GM13976 (cell line): ENCODE results near the gene KRT38.

Source experiments
- DNase-seq: peaks from one replicate; pipeline ENCODE4 v3.0.0; 2012; ENCODE audit warnings: low spot score
- CTCF ChIP-seq: IDR thresholded peaks from 2 replicates; pipeline ENCODE4 v1.5.1; 2012; ENCODE audit warnings: borderline replicate concordance, mild to moderate bottlenecking; ENCODE audit not compliant: insufficient read depth; ENCODE audit errors: extremely low read depth, missing control alignments, control extremely low read depth
- in situ Hi-C: fragments of 300-500 bp; cut with MboI; formaldehyde crosslinking; loops from one replicate; pipeline ENCODE4 v1.12.0; 2022; ENCODE audit warnings: low sequenced_read_pairs, mixed read lengths, inconsistent platforms; ENCODE audit not compliant: unreplicated experiment

The KRT38 gene

GRCh38 chr17:41421116-41421515 is 19.7 kb downstream of the KRT38 start:
- in situ Hi-C loops = no loop called here
- TF ChIP-seq CTCF = no peak
- no peak for DNase-seq

GRCh38 chr17:41420134-41420533 is 20.6 kb downstream of the KRT38 start:
- DNase-seq = no peak
- in situ Hi-C loops = no loop called here
- no peak for TF ChIP-seq CTCF

GRCh38 chr17:41419716-41420115 is 21.1 kb downstream of the KRT38 start:
- DNase-seq = no peak
- in situ Hi-C loops = no loop called here
- TF ChIP-seq CTCF = no peak

GRCh38 chr17:41418116-41418860 is 22.5 kb downstream of the KRT38 start:
- no peak for DNase-seq
- in situ Hi-C loops = no loop called here
- no peak for TF ChIP-seq CTCF

- in situ Hi-C loops = no loop called here
- peak; percentile 12 for TF ChIP-seq CTCF
- peak; percentile 41 for DNase-seq
These were observed 23.2 kb downstream of the KRT38 start for GRCh38 chr17:41417576-41418015.

GRCh38 chr17:41417127-41417526 is 23.7 kb downstream of the KRT38 start:
- TF ChIP-seq CTCF = no peak
- DNase-seq = no peak
- in situ Hi-C loops = no loop called here
